Heart left ventricle (tissue), 16 donors: Measurements from ENCODE around the gene MFSD2A. TPM values are rescaled to one million over a fixed set of nuclear protein-coding genes. Genes with fewer than 3 reads are reported as not detected.

Experiments used
- ATAC-seq, 4 donors: fragments of 200-7000 bp; cut with Tn5 transposase; one replicate each; pipeline ENCODE4 v1.9.1; 2020 to 2022; ENCODE audit warnings: moderate library complexity in 4 of 4, mild to moderate bottlenecking in 3 of 4, moderate number of reproducible peaks in 1 of 4
- DNase-seq, 5 donors: peaks; one replicate each; pipeline ENCODE4 v3.0.0-alpha.2; 2020
- H3K27ac ChIP-seq, 12 donors: fragments of 200-600 bp; sonication (generic) in 4 of 12; one replicate each; pipeline versions ENCODE4 v1.5.0 to v1.8.0; 2016 to 2022; ENCODE audit warnings: mild to moderate bottlenecking in 2 of 12
- H3K27me3 ChIP-seq, 9 donors: fragments of 200-600 bp; sonication (generic) in 2 of 9; one replicate each; pipeline versions ENCODE4 v1.5.1 to v1.8.0; 2016 to 2022; ENCODE audit warnings: mild to moderate bottlenecking in 3 of 9
- H3K36me3 ChIP-seq, 9 donors: fragments of 200-600 bp; sonication (generic) in 2 of 9; one replicate each; pipeline versions ENCODE4 v1.5.0 to v1.8.0; 2018 to 2022; ENCODE audit warnings: mild to moderate bottlenecking in 2 of 9
- H3K4me1 ChIP-seq, 12 donors: fragments of 200-600 bp; sonication (generic) in 4 of 12; one replicate each; pipeline versions ENCODE4 v1.5.0 to v1.8.0; 2016 to 2022; ENCODE audit warnings: mild to moderate bottlenecking in 3 of 12
- H3K4me3 ChIP-seq, 12 donors: fragments of 200-600 bp; sonication (generic) in 4 of 12; one replicate each; pipeline versions ENCODE4 v1.5.0 to v1.8.0; 2017 to 2022; ENCODE audit warnings: mild to moderate bottlenecking in 9 of 12, moderate library complexity in 4 of 12
- H3K9me3 ChIP-seq, 12 donors: fragments of 200-600 bp; sonication (generic) in 4 of 12; one replicate each; pipeline versions ENCODE4 v1.5.0 to v1.8.0; 2016 to 2022; ENCODE audit warnings: mild to moderate bottlenecking in 1 of 12
- CTCF ChIP-seq, 12 donors: fragments of 200-600 bp; sonication (generic) in 4 of 12; IDR thresholded peaks; one replicate each; pipeline versions ENCODE4 v1.5.0 to v1.8.0; 2018 to 2022; ENCODE audit warnings: antibody characterized with exemption in 12 of 12, mild to moderate bottlenecking in 5 of 12
- POLR2A ChIP-seq, 2 donors: fragments of 450-650 bp; IDR thresholded peaks; one replicate each; pipeline ENCODE4 v1.6.1; 2017; ENCODE audit warnings: antibody characterized with exemption in 2 of 2, mild to moderate bottlenecking in 2 of 2, moderate library complexity in 2 of 2
- WGBS, 4 donors: extraction: QIAGEN DNeasy Blood & Tissue Kit in 2 of 4; methylation state at CpG; one replicate each; pipeline versions ENCODE4 v1.1.5 to v1.1.7; 2013 to 2018; 5-methylcytosine and 5-hydroxymethylcytosine counted together
- intact Hi-C, 10 donors: fragments of 100-400 bp; cut with DNase I; formaldehyde crosslinking; loops; one replicate each; pipeline versions ENCODE4 v1.11.1 to v1.14.2; 2022
- polyA plus RNA-seq, 2 donors: library from polyadenylated mRNA; stranded (reverse); fragments of 200-250 nt; gene quantifications; one replicate each; pipeline ENCODE4 v1.2.3, GENCODE V29; 2013
- total RNA-seq, 9 donors: library from RNA; depleted of rRNA in 2 of 9; stranded (reverse); fragments of >200 nt in 2 of 9; fragmentation: NEBNext Ultra II Directional in 3 of 9; extraction: Animal tissue kit (Norgen Biotek cat#: 25700) in 3 of 9; gene quantifications; one replicate each; pipeline versions ENCODE4 v1.1.0 to v1.2.4, GENCODE V29; 2016 to 2023
- donor health status: ischemic (EF 13 %, LVEDD 7.1; RV severe dilation, severe dysfunction).
- donor health status: healthy with polysubstance abuse.
- donor health status: DM: no; HTN: yes; CAD: no.
- donor health status: DM: no; HTN: no; CAD: no.
- donor health status: ischemic (EF 25% LVEDD 6.9; RV normal size, moderate dysfunction).
- donor health status: ischemic (EF 25% LVEDD 5.7; RV mildly dilated, moderate dysfunction).
- donor health status: healthy.
- donor health status: DM: yes; HTN: yes; CAD: no.
- donor health status: ischemic (EF 35%, LVEDD 5.7; RV mildly dilated, moderate dysfunction).
- donor health status: nonischemic (EF 11% LVEDD 7.7; RV severe dilation, severe dysfunction).
- donor health status: DM: yes; HTN: yes; CAD: no.
- donor health status: PGD.
- donor health status: ischemic (EF 29% LVEDD 5.4; RV normal size, mild dysfunction).
- donor health status: nonischemic (EF 23%, LVEDD 6.1; RV moderate dilation, normal function).

The MFSD2A gene
- total and polyA plus RNA-seq, 11 donors = 0.11 to 12.7 (median 0.96) TPM

- TF ChIP-seq CTCF (IDR thresholded peaks at IDR 0.05) (no peak), POLR2A (IDR thresholded peaks at IDR 0.05) (no peak)
- intact Hi-C loops = no loop called here
- no peak overlapping the region for H3K27ac ChIP-seq
Measured at GRCh38 chr1:39938856-39939255, 16.1 kb upstream of the MFSD2A start.

GRCh38 chr1:39940253-39940652, 14.7 kb upstream of the MFSD2A start:
- DNase-seq = peak in 1 of 5 donors; percentile 47
- no peak for TF ChIP-seq CTCF (IDR thresholded peaks at IDR 0.05)
- no peak for TF ChIP-seq POLR2A (IDR thresholded peaks at IDR 0.05)

More at GRCh38 chr1:39938856-39939255, 16.1 kb upstream of the MFSD2A start:
- ATAC-seq (no peak), DNase-seq (no peak)
- Histone ChIP-seq H3K9me3 (no peaks in the 10 kb centered on the region), H3K36me3 (no peaks in the 10 kb centered on the region), H3K4me1 (peaks cover 0 to 51% (median 0%) of the 10 kb centered on the region in 12 donors), H3K4me3 (no peak overlapping the region), H3K27me3 (peaks cover 0 to under 1% (median 0%) of the 10 kb centered on the region in 9 donors)
- WGBS, 4 donors = 80 to 94% (median 93%) methylated on average over 8 of the region's 8 CpGs

GRCh38 chr1:39940980-39941871, 13.7 kb upstream of the MFSD2A start:
- WGBS, 4 donors = 83 to 95% (median 89%) methylated on average over 7 to 9 of the region's 9 CpGs
- Histone ChIP-seq H3K4me1 (peaks cover 0 to 30% (median 0%) of the 10 kb centered on the region in 12 donors), H3K4me3 (no peak overlapping the region), H3K9me3 (no peaks in the 10 kb centered on the region), H3K27me3 (peaks cover 0 to 10% (median 0%) of the 10 kb centered on the region in 9 donors), H3K36me3 (no peaks in the 10 kb centered on the region), H3K27ac (no peak overlapping the region)
- no peak for DNase-seq
- ATAC-seq = no peak
- intact Hi-C loops = no loop called here
- TF ChIP-seq POLR2A (IDR thresholded peaks at IDR 0.05) = no peak
- no peak for TF ChIP-seq CTCF (IDR thresholded peaks at IDR 0.05)

More at GRCh38 chr1:39940253-39940652, 14.7 kb upstream of the MFSD2A start:
- WGBS, 4 donors = 60 to 73% (median 65%) methylated on average over 4 to 5 of the region's 5 CpGs
- Histone ChIP-seq H3K27ac (no peak overlapping the region), H3K4me1 (peaks cover 0 to 37% (median 0%) of the 10 kb centered on the region in 12 donors), H3K27me3 (peaks cover 0 to 10% (median 0%) of the 10 kb centered on the region in 9 donors), H3K36me3 (no peaks in the 10 kb centered on the region), H3K9me3 (no peaks in the 10 kb centered on the region), H3K4me3 (no peak overlapping the region)
- intact Hi-C loops = no loop called here
- ATAC-seq = peak in 2 of 4 donors; percentile 37 to 39

GRCh38 chr1:39943471-39944290, 11.3 kb upstream of the MFSD2A start:
- Histone ChIP-seq H3K9me3 (no peaks in the 10 kb centered on the region), H3K27me3 (peaks cover 0 to 10% (median 0%) of the 10 kb centered on the region in 9 donors), H3K36me3 (no peaks in the 10 kb centered on the region), H3K4me1 (peaks cover 0 to 17% (median 0%) of the 10 kb centered on the region in 12 donors), H3K27ac (no peak overlapping the region), H3K4me3 (no peak overlapping the region)
- TF ChIP-seq CTCF (IDR thresholded peaks at IDR 0.05) = no peak
- 90 to 94% (median 92%) methylated on average over 14 of the region's 14 CpGs for WGBS, 4 donors
- no peak for DNase-seq
- no peak for ATAC-seq
- intact Hi-C loops = no loop called here
